DOHH2 (cell line): ENCODE data around the gene AHRR.

Experiments used
- H3F3A ChIP-seq: fragments of 200-600 bp; sonication (generic), shearing (Covaris generic); 2 replicates; pipeline ENCODE4 v1.6.0; 2016; ENCODE audit warnings: antibody characterized with exemption, mild to moderate bottlenecking; ENCODE audit not compliant: control insufficient read depth, insufficient read depth
- H3K27ac ChIP-seq: fragments of 200-600 bp; sonication (generic); 2 replicates; pipeline ENCODE4 v1.5.1; 2014; ENCODE audit warnings: low read depth, mild to moderate bottlenecking, low read length, moderate library complexity
- H3K27me3 ChIP-seq: fragments of 200-600 bp; sonication (generic); 2 replicates; pipeline ENCODE4 v1.6.1; 2014; ENCODE audit warnings: mild to moderate bottlenecking, low read length, mixed read lengths; ENCODE audit not compliant: control insufficient read depth
- H3K36me3 ChIP-seq: fragments of 200-600 bp; sonication (generic); 2 replicates; pipeline ENCODE4 v1.6.1; 2014; ENCODE audit warnings: mild to moderate bottlenecking, low read length, moderate library complexity, mixed read lengths; ENCODE audit not compliant: control insufficient read depth
- H3K4me1 ChIP-seq: fragments of 200-600 bp; sonication (generic); 2 replicates; pipeline ENCODE4 v1.6.1; 2014; ENCODE audit warnings: mild to moderate bottlenecking, low read length, mixed read lengths; ENCODE audit not compliant: control insufficient read depth
- H3K4me2 ChIP-seq: fragments of 200-600 bp; sonication (generic); 2 replicates; pipeline ENCODE4 v1.6.0; 2014; ENCODE audit warnings: mild to moderate bottlenecking, low read length, moderate library complexity
- H3K4me3 ChIP-seq: fragments of 200-600 bp; sonication (generic); 2 replicates; pipeline ENCODE4 v1.5.1; 2014; ENCODE audit warnings: mild to moderate bottlenecking, low read length, mixed read lengths
- H3K79me2 ChIP-seq: fragments of 200-600 bp; sonication (generic); 2 replicates; pipeline ENCODE4 v1.6.1; 2014; ENCODE audit warnings: mild to moderate bottlenecking, low read length, mixed read lengths; ENCODE audit not compliant: control insufficient read depth
- H3K9me2 ChIP-seq: fragments of 200-600 bp; sonication (generic); replicated peaks from 2 replicates; pipeline ENCODE4 v1.6.1; 2014; ENCODE audit warnings: mild to moderate bottlenecking, low read length, mixed read lengths; ENCODE audit not compliant: control insufficient read depth
- H3K9me3 ChIP-seq: fragments of 200-600 bp; sonication (generic); 2 replicates; pipeline ENCODE4 v1.6.1; 2014; ENCODE audit warnings: antibody characterized with exemption, low read length, mixed read lengths; ENCODE audit not compliant: control insufficient read depth, insufficient read depth
- H4K20me1 ChIP-seq: fragments of 200-600 bp; sonication (generic); 2 replicates; pipeline ENCODE4 v1.6.0; 2014; ENCODE audit warnings: low read depth, mild to moderate bottlenecking, antibody characterized with exemption, low read length, moderate library complexity; ENCODE audit not compliant: control insufficient read depth, insufficient read depth
- CTCF ChIP-seq: fragments of 200-600 bp; sonication (generic); IDR thresholded peaks from one replicate; pipeline ENCODE4 v1.5.1; 2014; ENCODE audit warnings: antibody characterized with exemption, mild to moderate bottlenecking, low read depth, low read length; ENCODE audit not compliant: poor library complexity, severe bottlenecking
- EZH2phosphoT487 ChIP-seq: fragments of 200-600 bp; sonication (generic); IDR thresholded peaks from 2 replicates; pipeline ENCODE4 v1.6.1; 2017; ENCODE audit warnings: borderline replicate concordance, mild to moderate bottlenecking, antibody characterized with exemption, low read length, moderate library complexity, mixed read lengths

Gene AHRR

GRCh38 chr5:346229-346935, 24.9 kb downstream of the AHRR start:
- H3K4me1 ChIP-seq: peaks cover 68% of the 10 kb centered on the region
- H3K79me2 ChIP-seq: peaks cover 60% of the 10 kb centered on the region
- no peaks in the 10 kb centered on the region for H3K9me2 ChIP-seq
- H3K4me3 ChIP-seq: peak overlapping the region; percentile 81
- peak overlapping the region; percentile 86 for H3K4me2 ChIP-seq
- TF ChIP-seq CTCF: no peak
- no peak for TF ChIP-seq EZH2phosphoT487
- H3K36me3 ChIP-seq: peaks cover 30% of the 10 kb centered on the region
- peaks cover 18% of the 10 kb centered on the region for H3F3A ChIP-seq
- peak overlapping the region; percentile 90 for H3K27ac ChIP-seq
- no peaks in the 10 kb centered on the region for H3K9me3 ChIP-seq
- no peaks in the 10 kb centered on the region for H4K20me1 ChIP-seq
- H3K27me3 ChIP-seq: no peaks in the 10 kb centered on the region

DNA sequence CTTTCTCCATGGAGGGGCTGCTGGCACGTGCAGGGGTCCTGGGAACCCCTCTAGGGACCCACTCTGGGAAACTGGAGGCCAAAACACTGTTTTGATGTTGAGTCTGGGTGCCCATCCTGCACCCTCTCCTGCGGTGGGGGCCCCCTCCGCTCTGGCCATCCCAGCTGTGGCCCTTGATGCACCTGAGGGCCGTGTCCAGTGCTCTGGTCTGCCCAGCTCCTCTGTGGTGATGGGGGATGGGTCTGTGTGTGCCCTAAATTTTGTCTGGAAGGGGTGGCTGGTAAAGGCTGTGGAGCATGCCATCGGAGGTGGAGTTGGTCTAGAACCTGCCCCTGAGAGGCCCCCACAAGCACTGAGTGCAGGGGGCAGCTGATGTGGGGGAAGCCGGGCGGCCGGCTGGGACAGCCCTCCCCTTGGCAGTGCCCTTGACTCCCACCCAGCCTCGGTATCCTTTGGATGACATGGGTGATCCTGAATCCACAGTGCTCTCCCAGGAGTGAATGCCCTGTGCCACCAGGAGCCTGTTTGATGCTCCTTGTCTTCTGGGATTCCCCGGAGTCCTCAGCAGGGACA, 26.3 kb downstream of the AHRR start:
- Histone ChIP-seq H4K20me1 (no peaks in the 10 kb centered on the region), H3K36me3 (peaks cover 36% of the 10 kb centered on the region), H3K27me3 (no peaks in the 10 kb centered on the region), H3K9me2 (no peaks in the 10 kb centered on the region), H3K27ac (peak overlapping the region; percentile 90), H3K79me2 (peaks cover 68% of the 10 kb centered on the region), H3F3A (peaks cover 18% of the 10 kb centered on the region), H3K9me3 (no peaks in the 10 kb centered on the region), H3K4me2 (peak overlapping the region; percentile 86), H3K4me1 (peaks cover 66% of the 10 kb centered on the region), H3K4me3 (peak overlapping the region; percentile 81)
- TF ChIP-seq EZH2phosphoT487: no peak
- no peak for TF ChIP-seq CTCF

DNA sequence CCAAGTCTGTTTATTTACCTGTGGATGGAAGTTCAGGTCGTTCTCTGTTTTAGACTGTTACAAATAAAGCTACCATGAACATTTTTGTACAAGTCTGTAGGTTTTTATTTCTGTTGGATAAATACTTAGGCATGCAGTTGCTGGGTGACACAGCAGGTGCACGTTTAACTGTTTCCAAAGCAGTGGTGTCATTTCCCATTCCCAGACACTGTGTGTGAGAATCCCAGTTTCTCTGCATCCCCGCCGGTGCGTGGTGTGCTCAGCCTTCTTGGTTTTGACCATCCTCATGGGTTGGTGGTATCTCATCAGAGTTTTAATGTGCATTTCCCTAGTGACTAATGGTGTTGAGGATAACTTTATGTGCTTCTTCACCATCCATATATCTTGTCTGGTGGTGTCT, 27.2 kb downstream of the AHRR start:
- Histone ChIP-seq H4K20me1 (no peaks in the 10 kb centered on the region), H3K9me3 (no peaks in the 10 kb centered on the region), H3K27ac (no peak overlapping the region), H3K36me3 (peaks cover 42% of the 10 kb centered on the region), H3K79me2 (peaks cover 68% of the 10 kb centered on the region), H3K4me3 (peak overlapping the region; percentile 81), H3K4me2 (peak overlapping the region; percentile 86), H3K9me2 (no peaks in the 10 kb centered on the region), H3K4me1 (peaks cover 62% of the 10 kb centered on the region), H3F3A (peaks cover 18% of the 10 kb centered on the region), H3K27me3 (no peaks in the 10 kb centered on the region)
- TF ChIP-seq CTCF: no peak
- no peak for TF ChIP-seq EZH2phosphoT487
